GM12878 (cell line): ENCODE data around the gene PTPRN2. TPM values are rescaled to one million over a fixed set of nuclear protein-coding genes. Genes with fewer than 3 reads are reported as not detected.

Experiments
- ATAC-seq: fragments of 200-7000 bp; cut with Tn5 transposase; 3 replicates; pipeline ENCODE4 v1.9.1; 2020; ENCODE audit warnings: mild to moderate bottlenecking, moderate library complexity
- BruUV-seq: library from RNA; stranded (reverse); fragments of 400-500 nt; replicated peaks from 2 replicates; lab custom pipeline; 2021; lab: Mats Ljungman, UMichigan
- CTCF ChIA-PET: fragments of 300-600 bp; sonication (Branson Sonifier 250); formaldehyde crosslinking; extraction: SDS; loops from one replicate; lab custom pipeline; 2021; ENCODE audit warnings: inconsistent platforms; lab: Yijun Ruan, JAX
- POLR2A ChIA-PET: fragments of 350-600 bp; formaldehyde crosslinking; extraction: SDS; loops from one replicate; lab custom pipeline; 2021; ENCODE audit warnings: inconsistent platforms; lab: Charles Lee
- RAD21 ChIA-PET: fragments of 300-600 bp; sonication (Branson Sonifier 250); formaldehyde crosslinking; loops from one replicate; lab custom pipeline; 2023; ENCODE audit warnings: antibody characterized with exemption; ENCODE audit not compliant: unreplicated experiment; lab: Charles Lee
- SMC1A ChIA-PET: fragments of 300-600 bp; sonication (Branson Sonifier 250); formaldehyde crosslinking; loops from one replicate; lab custom pipeline; 2023; ENCODE audit not compliant: unreplicated experiment, uncharacterized antibody; lab: Charles Lee
- DNase-seq: peaks from one replicate; pipeline ENCODE4 v3.0.0-alpha.2; 2011; ENCODE audit warnings: low read depth, low spot score
- FAIRE-seq: peaks from 3 replicates; lab custom pipeline; 2011; peaks lifted over from hg19 to GRCh38; lab: Jason Lieb, UNC
- H2AFZ ChIP-seq: 2 replicates; pipeline ENCODE4 v1.6.0; 2011; ENCODE audit warnings: low read depth, low read length, control low read depth; ENCODE audit not compliant: control insufficient read depth
- H3K27ac ChIP-seq: 2 replicates; pipeline ENCODE4 v1.5.1; 2011; ENCODE audit warnings: control low read depth; ENCODE audit not compliant: control insufficient read depth, insufficient read depth
- H3K27me3 ChIP-seq, 2 experiments: replicated peaks in 1 of 2; 2 replicates each; pipeline versions ENCODE4 v1.6.0 to v1.6.1; 2011; ENCODE audit warnings: low read length in 1 of 2; ENCODE audit not compliant: control insufficient read depth in 2 of 2, insufficient read depth in 2 of 2
- H3K36me3 ChIP-seq, 2 experiments: 2 replicates each; pipeline ENCODE4 v1.5.1; 2011; ENCODE audit warnings: low read length in 1 of 2; ENCODE audit not compliant: control insufficient read depth in 2 of 2, insufficient read depth in 2 of 2
- H3K4me1 ChIP-seq: 2 replicates; pipeline ENCODE4 v1.6.1; 2011; ENCODE audit warnings: mild to moderate bottlenecking, low read length, moderate library complexity, mixed read lengths; ENCODE audit not compliant: control insufficient read depth, insufficient read depth
- H3K4me2 ChIP-seq: 2 replicates; pipeline ENCODE4 v1.6.0; 2011; ENCODE audit warnings: control low read depth; ENCODE audit not compliant: control insufficient read depth, insufficient read depth
- H3K4me3 ChIP-seq: fragments of 200-600 bp; sonication (generic); 2 replicates; pipeline ENCODE4 v1.5.1; 2016
- H3K79me2 ChIP-seq: 2 replicates; pipeline ENCODE4 v1.6.0; 2011; ENCODE audit warnings: low read length; ENCODE audit not compliant: control insufficient read depth, insufficient read depth
- H3K9ac ChIP-seq: 2 replicates; pipeline ENCODE4 v1.8.0; 2011; ENCODE audit warnings: low read length, control low read depth, mixed read lengths; ENCODE audit not compliant: control insufficient read depth, insufficient read depth
- H3K9me3 ChIP-seq: replicated peaks from 3 replicates; pipeline ENCODE4 v1.5.1; 2011; ENCODE audit warnings: mild to moderate bottlenecking, low read length; ENCODE audit not compliant: control insufficient read depth, insufficient read depth
- H4K20me1 ChIP-seq: 2 replicates; pipeline ENCODE4 v1.6.0; 2011; ENCODE audit not compliant: control insufficient read depth, insufficient read depth
- ASH2L ChIP-seq: fragments of 300-600, 200-600 bp; sonication (generic); IDR thresholded peaks from 2 replicates; pipeline ENCODE4 v1.6.1; 2017; ENCODE audit warnings: low read depth, mild to moderate bottlenecking, borderline replicate concordance
- BCL11A ChIP-seq: IDR thresholded peaks from 2 replicates; pipeline ENCODE4 v1.6.1; 2011; ENCODE audit warnings: low read depth, low read length
- CREM ChIP-seq: IDR thresholded peaks from 2 replicates; pipeline ENCODE4 v1.6.1; 2014; ENCODE audit warnings: antibody characterized with exemption, low read depth
- EGR1 ChIP-seq, 2 experiments: IDR thresholded peaks; 1 replicate in 1 of 2; 2 replicates in 1 of 2; pipeline ENCODE4 v1.6.1; 2011 to 2012; ENCODE audit warnings: low read depth in 2 of 2, low read length in 2 of 2, borderline replicate concordance in 1 of 2, mild to moderate bottlenecking in 1 of 2, moderate library complexity in 1 of 2
- JUNB ChIP-seq: IDR thresholded peaks from 2 replicates; pipeline ENCODE4 v1.6.1; 2016; ENCODE audit warnings: antibody characterized with exemption, mild to moderate bottlenecking
- NFYA ChIP-seq: IDR thresholded peaks from 2 replicates; pipeline ENCODE4 v1.6.1; 2011; ENCODE audit warnings: low read depth, mild to moderate bottlenecking, low read length, improper control_type of control experiment, borderline replicate concordance
- POLR2A ChIP-seq: IDR thresholded peaks from 2 replicates; pipeline ENCODE4 v1.6.1; 2011; ENCODE audit warnings: low read depth, mild to moderate bottlenecking, low read length
- RELB ChIP-seq: fragments of 450-650 bp; IDR thresholded peaks from 2 replicates; pipeline ENCODE4 v1.6.1; 2017; ENCODE audit warnings: low read depth, mild to moderate bottlenecking, moderate library complexity
- RUNX3 ChIP-seq: IDR thresholded peaks from 2 replicates; pipeline ENCODE4 v1.6.1; 2012; ENCODE audit warnings: low read length, inconsistent platforms
- SKIL ChIP-seq: fragments of 450-650 bp; IDR thresholded peaks from 2 replicates; pipeline ENCODE4 v1.6.1; 2017; ENCODE audit warnings: mild to moderate bottlenecking, low read depth, inconsistent platforms; ENCODE audit not compliant: poor library complexity, severe bottlenecking
- ZNF274 ChIP-seq: IDR thresholded peaks from one replicate; pipeline ENCODE4 v1.8.0; 2011; ENCODE audit not compliant: insufficient read length, insufficient read depth
- WGBS: methylation state at CpG from one replicate; pipeline ENCODE4 v1.1.6; 2016; ENCODE audit warnings: low lambda C conversion rate; ENCODE audit not compliant: insufficient replicate concordance, insufficient coverage; ENCODE audit errors: missing lambda C conversion rate; 5-methylcytosine and 5-hydroxymethylcytosine counted together
- in situ Hi-C: fragments of 300-500 bp; cut with MboI; formaldehyde crosslinking; loops from 9 replicates; pipeline ENCODE4 v1.14.3; 2018; ENCODE audit warnings: mixed read lengths
- intact Hi-C: fragments of 100-400 bp; cut with micrococcal nuclease; formaldehyde crosslinking; loops from one replicate; pipeline ENCODE4 v1.14.2; 2022; ENCODE audit not compliant: unreplicated experiment
- polyA plus RNA-seq, 11 experiments: library from polyadenylated mRNA; depleted of rRNA in 4 of 11; unstranded in 6 of 11; stranded (reverse) in 5 of 11; fragments of >200 nt; fragmentation: Nextera tagmentation in 4 of 11; fragmentation: Illumina TruSeq in 1 of 11; extraction: Ambion mirVana in 4 of 11; extraction: Trizol in 1 of 11; gene quantifications; 1 replicate in 1 of 11; 2 replicates in 10 of 11; pipeline versions ENCODE4 v1.2.1 to v1.2.3, GENCODE V29; 2011 to 2016; ENCODE audit warnings: inconsistent platforms in 2 of 11, missing spikeins in 2 of 11, low read depth in 1 of 11
- total RNA-seq, 4 experiments: library from RNA; depleted of rRNA in 3 of 4; stranded (reverse); fragments of >200 nt in 3 of 4; fragmentation: Illumina TruSeq in 1 of 4; extraction: Trizol in 1 of 4; gene quantifications; 2 replicates each; pipeline versions ENCODE4 v1.2.1 to v1.2.3, GENCODE V29; 2013 to 2021
- TF ChIP-seq, protein P1 (sequence below): fragments of 450-650 bp; IDR thresholded peaks from 2 replicates; pipeline ENCODE4 v1.6.1; 2016; ENCODE audit warnings: mild to moderate bottlenecking

The PTPRN2 gene
- total and polyA plus RNA-seq, 10 of the 15 experiments (the other 5 are each of a cell fraction or from before 2014, with no cell fraction given), result 5.4 TPM; not detected in 9

DNA sequence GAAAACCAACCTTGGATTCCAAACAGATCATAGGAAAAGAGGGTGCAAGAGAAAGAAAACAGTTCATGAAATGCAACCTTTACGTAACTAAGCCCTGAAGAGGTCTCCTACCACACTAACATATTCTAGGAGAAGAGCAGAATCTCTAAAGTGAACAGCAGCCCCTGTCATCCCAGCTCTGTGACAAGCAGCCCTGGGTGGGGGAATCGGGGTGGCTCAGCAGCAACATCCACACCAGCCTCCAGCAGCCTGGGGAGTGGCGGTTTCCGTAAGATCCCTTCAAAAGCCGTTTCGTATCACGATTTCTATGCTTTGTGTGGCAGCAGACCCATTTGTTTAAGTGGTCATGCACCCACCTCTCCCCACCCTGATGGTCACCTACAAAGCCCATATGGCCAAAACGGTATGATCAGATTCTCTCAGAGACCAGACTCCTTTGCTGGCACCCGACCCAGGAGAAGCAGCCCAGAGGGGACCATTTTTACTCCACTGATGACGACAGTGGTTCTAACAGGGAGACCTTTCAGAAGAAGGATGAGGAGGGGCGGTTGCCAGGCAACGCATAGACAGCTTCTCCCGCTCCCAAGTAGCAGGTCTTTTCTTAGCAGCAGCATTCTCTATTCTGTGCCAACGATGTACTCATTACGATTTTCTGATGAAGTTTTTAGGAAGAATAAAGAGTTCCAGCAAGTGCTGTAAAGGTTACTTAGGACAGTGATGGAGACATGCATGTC lies 950.2 kb downstream of the PTPRN2 start:
- no TSS peak for BruUV-seq
- Histone ChIP-seq H4K20me1 (no peaks in the 10 kb centered on the region), H3K9me3 (no peaks in the 10 kb centered on the region; the same call in 2 of the 3 replicates), H3K4me3 (no peak overlapping the region), H3K9ac (no peak overlapping the region), H3K27ac (no peak overlapping the region), H3K79me2 (no peaks in the 10 kb centered on the region)
- WGBS, result 25% methylated on average over 15 of the region's 15 CpGs
- ChIA-PET POLR2A (no interaction called here), RAD21 (no interaction called here)
- in situ Hi-C loops (no loop called here), intact Hi-C loops (no loop called here)
- TF ChIP-seq CREM, result no peak
- no peak for TF ChIP-seq ASH2L
- no peak for TF ChIP-seq RUNX3
- TF ChIP-seq POLR2A, result no peak
- TF ChIP-seq, all 136 proteins: peak for 0
- ATAC-seq (no peak), FAIRE-seq (no peak), DNase-seq (no peak)
- Histone ChIP-seq H3K4me2 (no peak overlapping the region), H3K4me1 (no peaks in the 10 kb centered on the region), H3K27me3 (no peaks in the 10 kb centered on the region), H3K36me3 (no peaks in the 10 kb centered on the region), H2AFZ (no peak overlapping the region)
- CTCF ChIA-PET, result no interaction called here
- SMC1A ChIA-PET, result no interaction called here

DNA sequence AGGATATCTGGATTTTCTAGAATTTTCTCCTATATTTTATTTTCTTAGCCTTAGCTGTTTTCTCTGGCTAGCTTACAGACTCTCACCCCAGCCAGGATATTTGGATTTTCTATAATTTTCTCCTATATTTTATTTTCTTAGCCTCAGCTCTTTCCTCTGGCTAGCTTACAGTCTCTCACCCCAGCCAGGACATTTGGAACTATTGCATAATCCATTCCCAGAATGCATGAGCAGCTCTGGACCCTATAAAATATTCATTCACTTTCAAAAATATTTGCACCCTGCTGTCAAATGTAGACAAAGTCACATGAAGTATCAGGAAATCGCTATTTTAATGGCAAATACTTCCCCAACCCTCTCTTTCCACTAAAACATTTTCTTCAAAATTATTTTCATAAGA lies 952.0 kb downstream of the PTPRN2 start:
- FAIRE-seq (no peak), DNase-seq (no peak), ATAC-seq (no peak)
- intact Hi-C loops (no loop called here), in situ Hi-C loops (no loop called here)
- Histone ChIP-seq H3K4me2 (no peak overlapping the region), H3K9me3 (no peaks in the 10 kb centered on the region; the same call in 2 of the 3 replicates), H2AFZ (no peak overlapping the region), H3K9ac (no peak overlapping the region), H3K4me3 (no peak overlapping the region), H3K36me3 (no peaks in the 10 kb centered on the region), H3K4me1 (no peaks in the 10 kb centered on the region), H3K27me3 (no peaks in the 10 kb centered on the region), H3K79me2 (no peaks in the 10 kb centered on the region), H3K27ac (no peak overlapping the region), H4K20me1 (no peaks in the 10 kb centered on the region)
- ChIA-PET CTCF (interaction anchor here (0.7 kb wide), 1 partner anchor 10 kb away, joined by 3 read pairs; no protein-coding TSS in a partner anchor), POLR2A (interaction anchor here (0.6 kb wide), 1 partner anchor 291 kb away, joined by 3 read pairs; no protein-coding TSS in a partner anchor), RAD21 (no interaction called here), SMC1A (no interaction called here)
- BruUV-seq, result no TSS peak
- 0% methylated on average over 1 of the region's 1 CpG for WGBS
- TF ChIP-seq BCL11A, result no peak
- TF ChIP-seq RUNX3, result no peak
- no peak for TF ChIP-seq ZNF274
- no peak for TF ChIP-seq SKIL
- no peak for TF ChIP-seq NFYA
- TF ChIP-seq JUNB, result no peak
- TF ChIP-seq RELB, result no peak
- no peak for TF ChIP-seq EGR1 (IDR thresholded peaks at IDR 0.05; ENCODE audit: borderline replicate concordance in 1 of 2, low read depth in 2 of 2, low read length in 2 of 2)
- TF ChIP-seq, protein P1, sequence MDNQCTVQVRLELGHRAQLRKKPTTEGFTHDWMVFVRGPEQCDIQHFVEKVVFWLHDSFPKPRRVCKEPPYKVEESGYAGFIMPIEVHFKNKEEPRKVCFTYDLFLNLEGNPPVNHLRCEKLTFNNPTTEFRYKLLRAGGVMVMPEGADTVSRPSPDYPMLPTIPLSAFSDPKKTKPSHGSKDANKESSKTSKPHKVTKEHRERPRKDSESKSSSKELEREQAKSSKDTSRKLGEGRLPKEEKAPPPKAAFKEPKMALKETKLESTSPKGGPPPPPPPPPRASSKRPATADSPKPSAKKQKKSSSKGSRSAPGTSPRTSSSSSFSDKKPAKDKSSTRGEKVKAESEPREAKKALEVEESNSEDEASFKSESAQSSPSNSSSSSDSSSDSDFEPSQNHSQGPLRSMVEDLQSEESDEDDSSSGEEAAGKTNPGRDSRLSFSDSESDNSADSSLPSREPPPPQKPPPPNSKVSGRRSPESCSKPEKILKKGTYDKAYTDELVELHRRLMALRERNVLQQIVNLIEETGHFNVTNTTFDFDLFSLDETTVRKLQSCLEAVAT, result no peak
